T47D (cell line): ENCODE results near the gene ACOX3.
"Not testable (repeated sequence)": the region's sequence is repeated elsewhere in the genome, so short reads cannot be mapped to it uniquely, and the experiment has no call there.

Experiments used
- DNase-seq, 2 experiments: peaks; one replicate each; pipeline versions ENCODE4 v3.0.0 to v3.0.0-alpha.2; 2011 to 2012; ENCODE audit warnings: low read depth in 1 of 2, low spot score in 1 of 2
- JUND ChIP-seq: IDR thresholded peaks from 2 replicates; pipeline ENCODE4 v1.6.1; 2012; ENCODE audit warnings: low read depth
- in situ Hi-C: cut with HindIII; loops from 2 replicates; pipeline ENCODE4 v1.10.0; 2016; ENCODE audit warnings: low sequenced_read_pairs, low pct_unique_long_range_greater_than_20kb

The ACOX3 gene

GRCh38 chr4:8343262-8343966 is 97.1 kb downstream of the ACOX3 start:
- no peak for DNase-seq
- TF ChIP-seq JUND, result no peak
- in situ Hi-C loops, result no loop called here

DNA sequence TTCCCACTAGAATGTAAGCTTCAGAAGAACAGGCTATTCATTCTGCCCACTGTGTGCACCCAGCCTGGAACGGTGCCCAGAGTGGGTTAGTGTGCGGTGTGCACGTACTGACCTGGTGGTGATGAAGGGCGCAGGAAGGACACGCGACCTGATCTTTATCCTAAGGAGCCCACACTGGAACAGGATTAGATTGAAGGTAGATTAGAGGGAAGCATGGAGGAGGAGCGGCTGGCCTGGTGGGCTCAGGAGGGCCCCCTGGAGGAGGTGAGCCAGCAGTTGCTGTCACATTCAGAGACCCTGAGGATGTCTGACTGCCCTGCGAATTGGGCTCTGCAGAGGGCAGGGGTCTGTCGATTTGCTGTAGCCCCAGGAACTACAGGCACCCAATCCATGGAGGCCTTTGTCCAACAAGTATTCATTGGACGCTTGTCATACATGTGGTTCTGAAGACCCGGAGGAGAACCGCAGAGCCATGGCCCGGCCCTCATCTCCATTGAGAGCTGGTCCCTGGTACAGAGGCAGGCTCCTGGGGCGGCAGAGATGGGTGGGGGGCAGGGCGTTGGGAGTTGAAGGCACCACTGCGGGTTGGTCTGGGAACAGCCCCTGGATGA is 97.8 kb downstream of the ACOX3 start:
- DNase-seq, result no peak
- TF ChIP-seq JUND, result no peak
- in situ Hi-C loops, result no loop called here

DNA sequence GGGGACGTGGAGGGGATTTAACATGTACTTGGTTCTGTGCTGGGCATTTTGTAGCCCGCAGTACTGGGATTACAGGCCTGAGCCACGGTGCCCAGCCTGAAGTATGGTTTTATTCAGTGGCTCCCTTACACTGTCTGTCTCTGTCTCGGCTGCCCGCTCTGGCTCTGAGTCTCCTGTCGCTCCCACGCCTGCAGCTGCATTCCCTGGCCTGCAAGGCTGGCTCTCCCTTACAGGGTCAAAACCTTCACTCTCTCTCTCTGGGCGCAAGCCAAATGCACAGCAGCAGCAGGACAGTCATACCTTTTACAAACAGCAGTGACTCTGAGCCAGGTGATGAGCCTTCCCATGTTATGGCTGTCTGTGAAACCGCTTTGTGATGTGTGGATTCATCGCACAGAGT is 98.8 kb downstream of the ACOX3 start:
- DNase-seq, result no peak
- in situ Hi-C loops, result no loop called here
- TF ChIP-seq JUND, result no peak

DNA sequence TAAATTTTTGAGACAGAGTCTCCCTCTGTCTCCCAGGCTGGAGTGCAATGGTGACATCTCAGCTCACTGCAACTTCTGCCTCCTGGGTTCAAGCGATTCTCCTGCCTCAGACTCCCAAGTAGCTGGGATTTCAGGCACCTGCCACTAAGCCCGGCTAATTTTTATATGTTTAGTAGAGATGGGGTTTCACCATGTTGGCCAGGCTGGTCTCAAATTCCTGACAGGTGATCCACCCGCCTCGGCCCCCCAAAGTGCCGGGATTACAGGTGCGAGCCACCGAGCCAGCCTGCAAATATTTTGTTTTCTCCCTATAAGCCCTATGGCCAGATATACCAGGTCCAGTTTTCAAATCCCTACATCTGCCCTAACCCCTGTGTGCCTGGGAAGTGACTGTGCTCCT is 99.2 kb downstream of the ACOX3 start:
- in situ Hi-C loops, DNase-seq: not testable (repeated sequence)

DNA sequence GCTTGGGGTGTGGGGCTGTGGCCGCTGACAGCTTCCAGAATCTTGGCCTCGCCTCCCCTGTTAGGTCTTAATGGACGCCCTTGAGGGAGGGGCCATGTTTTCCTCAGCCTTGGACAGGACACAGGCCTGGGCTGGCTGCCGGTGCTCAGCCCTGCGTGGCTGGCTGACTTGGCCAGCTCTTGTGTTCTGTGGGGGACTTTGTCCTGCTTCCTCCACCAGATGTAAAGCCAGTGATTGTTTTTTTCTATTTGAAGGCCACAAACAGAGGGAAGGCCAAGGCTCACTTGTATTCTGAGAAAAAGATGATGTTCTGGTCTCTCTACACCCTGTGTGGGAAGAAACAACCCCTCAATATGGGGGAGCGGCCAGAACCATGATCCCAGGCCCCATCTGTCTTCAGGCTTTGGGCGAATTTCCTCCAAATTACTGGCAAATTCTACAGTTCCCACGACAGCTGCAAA is 99.7 kb downstream of the ACOX3 start:
- no peak for TF ChIP-seq JUND
- in situ Hi-C loops, result no loop called here
- no peak for DNase-seq

DNA sequence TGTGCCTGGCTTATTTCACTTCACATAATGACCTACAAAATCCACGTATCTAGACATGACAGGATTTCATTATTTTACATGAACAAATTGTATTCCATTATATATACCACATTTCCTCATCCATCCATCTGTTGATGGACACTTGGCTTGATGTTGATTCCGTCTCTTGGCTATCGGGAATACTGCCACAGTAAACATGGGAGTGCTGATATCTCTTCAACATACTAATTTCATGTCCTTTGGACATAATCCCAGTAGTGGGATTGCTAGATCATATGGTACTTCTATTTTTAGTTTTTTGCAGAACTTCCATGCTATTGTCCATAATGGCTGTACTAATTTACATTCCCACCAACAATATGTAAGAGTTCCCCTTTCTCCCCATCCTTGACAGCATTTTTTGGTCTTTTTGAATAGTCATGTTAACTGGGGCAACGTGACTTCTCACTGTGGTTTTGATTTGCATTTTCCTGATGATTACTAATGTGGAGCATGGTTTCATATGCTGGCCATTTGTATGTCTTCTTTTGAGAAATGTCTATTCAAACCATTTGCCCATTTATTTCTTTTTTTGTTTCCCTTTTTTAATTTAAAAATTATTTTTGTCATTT is 102.1 kb downstream of the ACOX3 start:
- in situ Hi-C loops, result no loop called here
- DNase-seq, result no peak
- TF ChIP-seq JUND, result no peak

- in situ Hi-C loops, result no loop called here
- DNase-seq, result no peak
- no peak for TF ChIP-seq JUND
Measured at GRCh38 chr4:8336412-8337075, 104.0 kb downstream of the ACOX3 start.

DNA sequence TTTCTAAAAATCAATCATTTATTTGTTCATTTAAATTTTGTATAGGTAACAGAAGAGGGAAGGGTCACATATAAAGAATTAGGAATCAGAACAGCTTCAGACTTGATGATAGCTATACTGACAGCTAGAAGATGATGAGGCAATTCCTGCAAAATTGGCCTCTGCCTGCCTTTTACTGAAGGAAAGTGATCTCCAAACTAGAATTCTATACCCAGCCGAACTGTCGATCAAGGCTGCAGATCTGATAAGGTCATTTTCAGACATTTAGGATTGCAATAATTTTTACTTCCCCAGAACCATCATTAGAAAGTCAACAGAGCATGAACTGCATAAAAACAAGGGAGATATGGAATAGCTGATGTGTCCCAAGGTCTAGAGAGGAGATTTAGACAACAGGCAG is 104.7 kb downstream of the ACOX3 start:
- TF ChIP-seq JUND, result no peak
- in situ Hi-C loops, result no loop called here
- DNase-seq, result no peak

GRCh38 chr4:8334786-8335460 is 105.6 kb downstream of the ACOX3 start:
- TF ChIP-seq JUND, result no peak
- DNase-seq, result no peak
- in situ Hi-C loops, result no loop called here

- no peak for DNase-seq
- in situ Hi-C loops, result no loop called here
- TF ChIP-seq JUND, result no peak
Measured at GRCh38 chr4:8333726-8334460, 106.6 kb downstream of the ACOX3 start.

- in situ Hi-C loops, result no loop called here
- no peak for TF ChIP-seq JUND
- DNase-seq, result no peak
Measured at GRCh38 chr4:8332891-8333331, 107.6 kb downstream of the ACOX3 start.

DNA sequence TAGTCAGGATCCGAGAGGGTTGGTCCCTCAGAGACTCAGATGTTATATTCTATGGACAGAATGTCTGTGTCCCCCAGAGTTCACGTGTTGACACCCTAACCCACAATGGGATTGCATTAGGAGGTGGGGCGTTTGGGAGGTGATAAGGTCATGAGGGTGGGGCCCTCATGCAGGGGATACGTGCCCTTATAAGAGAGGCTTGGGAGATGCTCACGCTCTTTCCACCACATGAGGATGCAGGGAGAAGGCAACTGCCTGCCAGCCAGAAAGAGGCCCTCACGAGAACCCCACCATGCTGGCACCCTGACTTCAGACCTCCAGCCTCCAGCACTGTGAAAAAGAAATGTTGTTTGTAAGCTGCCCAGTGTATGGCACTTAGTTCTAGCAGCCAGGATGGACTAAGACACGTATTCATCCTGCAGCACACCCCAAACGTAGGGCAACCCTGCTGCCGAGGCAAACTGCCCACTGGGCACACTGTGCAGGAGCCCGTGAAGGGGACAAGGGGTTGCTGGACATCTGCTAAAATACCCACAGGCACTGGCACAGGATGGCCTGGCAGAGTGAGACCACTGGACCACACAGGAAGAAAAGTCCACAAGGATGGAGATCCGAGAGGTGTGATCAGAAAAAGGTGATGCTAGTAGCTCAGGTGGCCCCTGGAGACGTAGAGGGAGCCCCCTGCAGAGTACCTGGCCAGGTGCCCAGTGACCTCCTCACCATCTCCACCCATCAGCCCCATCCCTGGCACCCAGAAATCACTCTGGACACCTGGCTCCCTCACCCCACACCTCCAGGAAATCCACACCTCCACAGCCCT is 108.3 kb downstream of the ACOX3 start:
- DNase-seq, result no peak
- TF ChIP-seq JUND, result no peak
- in situ Hi-C loops, result no loop called here
